Loucy (cell line): ENCODE measurements around the gene AKR1B15.

Experiments used
- H2AFZ ChIP-seq: fragments of 200-600 bp; sonication (generic); 2 replicates; pipeline ENCODE4 v1.6.0; 2016; ENCODE audit warnings: antibody characterized with exemption, mild to moderate bottlenecking, low read length, moderate library complexity
- H3F3A ChIP-seq: fragments of 200-600 bp; 2 replicates; pipeline ENCODE4 v1.6.0; 2016; ENCODE audit warnings: antibody characterized with exemption, low read depth, mild to moderate bottlenecking
- H3K27me3 ChIP-seq: fragments of 200-600 bp; sonication (generic); 2 replicates; pipeline ENCODE4 v1.6.1; 2014; ENCODE audit warnings: low read length, mild to moderate bottlenecking; ENCODE audit not compliant: insufficient read depth, poor library complexity, severe bottlenecking
- H3K36me3 ChIP-seq: fragments of 200-600 bp; sonication (generic); 2 replicates; pipeline ENCODE4 v1.6.1; 2016; ENCODE audit warnings: low read length; ENCODE audit not compliant: insufficient read depth
- H3K4me1 ChIP-seq: fragments of 200-600 bp; sonication (generic); 2 replicates; pipeline ENCODE4 v1.5.1; 2014; ENCODE audit warnings: low read length, mild to moderate bottlenecking; ENCODE audit not compliant: insufficient read depth, poor library complexity, severe bottlenecking
- H3K4me2 ChIP-seq: fragments of 200-600 bp; sonication (generic); 2 replicates; pipeline ENCODE4 v1.6.0; 2014; ENCODE audit warnings: antibody characterized with exemption, low read length, low read depth, mild to moderate bottlenecking; ENCODE audit not compliant: poor library complexity, severe bottlenecking
- H3K4me3 ChIP-seq: fragments of 200-600 bp; sonication (generic); 2 replicates; pipeline ENCODE4 v1.5.1; 2014; ENCODE audit warnings: low read length, mild to moderate bottlenecking, mixed read lengths; ENCODE audit not compliant: poor library complexity, severe bottlenecking
- H3K79me2 ChIP-seq: fragments of 200-600 bp; sonication (generic); 2 replicates; pipeline ENCODE4 v1.6.1; 2014; ENCODE audit warnings: low read length; ENCODE audit not compliant: insufficient read depth
- H3K9ac ChIP-seq: fragments of 200-600 bp; sonication (generic); 2 replicates; pipeline ENCODE4 v1.6.0; 2014; ENCODE audit warnings: mild to moderate bottlenecking, low read depth, low read length, moderate library complexity; ENCODE audit not compliant: poor library complexity, severe bottlenecking
- H3K9me2 ChIP-seq: fragments of 200-600 bp; sonication (generic); replicated peaks from 2 replicates; pipeline ENCODE4 v1.6.1; 2016; ENCODE audit warnings: low read depth, low read length, mixed read lengths
- H3K9me3 ChIP-seq: fragments of 200-600 bp; sonication (generic); 2 replicates; pipeline ENCODE4 v1.6.1; 2014; ENCODE audit warnings: mild to moderate bottlenecking, antibody characterized with exemption, low read length, low read depth; ENCODE audit not compliant: insufficient read depth
- H4K20me1 ChIP-seq: fragments of 200-600 bp; sonication (generic); 2 replicates; pipeline ENCODE4 v1.6.0; 2014; ENCODE audit warnings: antibody characterized with exemption, low read length, mild to moderate bottlenecking; ENCODE audit not compliant: insufficient read depth, poor library complexity, severe bottlenecking
- CTCF ChIP-seq: fragments of 200-600 bp; sonication (generic); conservative IDR thresholded peaks from 2 replicates; pipeline ENCODE4 v1.5.1; 2014; ENCODE audit warnings: mild to moderate bottlenecking, antibody characterized with exemption, low read length
- EZH2phosphoT487 ChIP-seq: fragments of 200-600 bp; IDR thresholded peaks from 2 replicates; pipeline ENCODE4 v1.6.1; 2018; ENCODE audit warnings: antibody characterized with exemption, mild to moderate bottlenecking, moderate library complexity, borderline replicate concordance

The AKR1B15 gene

DNA sequence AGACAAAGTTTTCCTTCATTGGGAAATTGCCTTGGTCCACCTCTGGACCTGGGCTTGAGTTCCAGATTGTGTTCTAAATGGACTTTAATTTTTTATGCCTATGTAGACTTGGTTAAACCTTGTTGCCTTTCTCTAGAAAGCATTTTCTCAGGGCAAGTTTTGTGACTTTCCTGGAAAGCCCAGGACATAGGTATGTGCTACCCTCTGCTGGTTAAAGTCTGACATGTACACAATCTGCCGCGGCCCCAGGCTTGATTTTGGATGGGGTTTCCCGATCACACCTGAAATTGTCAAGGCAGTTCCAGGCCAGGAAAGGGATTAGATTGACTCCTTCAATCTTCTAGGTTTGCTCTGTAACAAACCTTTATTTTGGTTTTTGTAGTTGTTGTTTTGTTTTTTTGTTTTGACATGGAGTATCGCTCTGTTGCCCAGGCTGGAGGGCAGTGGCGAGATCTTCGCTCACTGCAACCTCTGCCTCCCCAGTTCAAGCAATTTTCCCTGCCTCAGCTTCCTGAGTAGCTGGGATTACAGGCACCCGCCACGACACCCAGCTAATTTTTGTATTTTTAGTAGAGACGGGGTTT, 35.6 kb upstream of the AKR1B15 start:
- Histone ChIP-seq H3K9me2 (no peaks in the 10 kb centered on the region), H3F3A (no peaks in the 10 kb centered on the region), H3K36me3 (no peaks in the 10 kb centered on the region), H3K9me3 (no peaks in the 10 kb centered on the region), H3K4me3 (no peak overlapping the region), H4K20me1 (no peaks in the 10 kb centered on the region), H3K79me2 (no peaks in the 10 kb centered on the region), H3K27me3 (no peaks in the 10 kb centered on the region), H3K9ac (no peak overlapping the region), H2AFZ (peak overlapping the region; percentile 59; the same call in 1 of the 2 replicates), H3K4me2 (no peak overlapping the region), H3K4me1 (no peaks in the 10 kb centered on the region)
- TF ChIP-seq CTCF (peak; percentile 74), EZH2phosphoT487 (no peak)

GRCh38 chr7:134514106-134514505, 34.8 kb upstream of the AKR1B15 start:
- no peaks in the 10 kb centered on the region for H4K20me1 ChIP-seq
- TF ChIP-seq CTCF, result no peak
- TF ChIP-seq EZH2phosphoT487, result no peak
- no peaks in the 10 kb centered on the region for H3F3A ChIP-seq
- H3K27me3 ChIP-seq, result no peaks in the 10 kb centered on the region
- H3K36me3 ChIP-seq, result no peaks in the 10 kb centered on the region
- H3K4me1 ChIP-seq, result no peaks in the 10 kb centered on the region
- H3K9me2 ChIP-seq, result no peaks in the 10 kb centered on the region
- H3K9me3 ChIP-seq, result no peaks in the 10 kb centered on the region
- H3K79me2 ChIP-seq, result no peaks in the 10 kb centered on the region
- H3K9ac ChIP-seq, result no peak overlapping the region
- H3K4me3 ChIP-seq, result no peak overlapping the region
- H3K4me2 ChIP-seq, result peak overlapping the region; percentile 35
- H2AFZ ChIP-seq, result peak overlapping the region; percentile 81

GRCh38 chr7:134514663-134515062, 34.2 kb upstream of the AKR1B15 start:
- no peak for TF ChIP-seq EZH2phosphoT487
- TF ChIP-seq CTCF, result peak; percentile 86
- Histone ChIP-seq H3K9ac (no peak overlapping the region), H2AFZ (peak overlapping the region; percentile 81), H3K27me3 (no peaks in the 10 kb centered on the region), H3K4me2 (peak overlapping the region; percentile 35), H3F3A (no peaks in the 10 kb centered on the region), H3K4me3 (no peak overlapping the region), H3K4me1 (no peaks in the 10 kb centered on the region), H3K9me2 (no peaks in the 10 kb centered on the region), H4K20me1 (no peaks in the 10 kb centered on the region), H3K9me3 (no peaks in the 10 kb centered on the region), H3K79me2 (no peaks in the 10 kb centered on the region), H3K36me3 (no peaks in the 10 kb centered on the region)
